ENCODE measurements around the gene MCOLN2.

- TF ChIP-seq EZH2 (IDR thresholded peaks at IDR 0.05; ENCODE audit: borderline replicate concordance, insufficient read depth, low read depth, low read length, poor library complexity, severe bottlenecking) = no peak
- TF ChIP-seq, protein P1, sequence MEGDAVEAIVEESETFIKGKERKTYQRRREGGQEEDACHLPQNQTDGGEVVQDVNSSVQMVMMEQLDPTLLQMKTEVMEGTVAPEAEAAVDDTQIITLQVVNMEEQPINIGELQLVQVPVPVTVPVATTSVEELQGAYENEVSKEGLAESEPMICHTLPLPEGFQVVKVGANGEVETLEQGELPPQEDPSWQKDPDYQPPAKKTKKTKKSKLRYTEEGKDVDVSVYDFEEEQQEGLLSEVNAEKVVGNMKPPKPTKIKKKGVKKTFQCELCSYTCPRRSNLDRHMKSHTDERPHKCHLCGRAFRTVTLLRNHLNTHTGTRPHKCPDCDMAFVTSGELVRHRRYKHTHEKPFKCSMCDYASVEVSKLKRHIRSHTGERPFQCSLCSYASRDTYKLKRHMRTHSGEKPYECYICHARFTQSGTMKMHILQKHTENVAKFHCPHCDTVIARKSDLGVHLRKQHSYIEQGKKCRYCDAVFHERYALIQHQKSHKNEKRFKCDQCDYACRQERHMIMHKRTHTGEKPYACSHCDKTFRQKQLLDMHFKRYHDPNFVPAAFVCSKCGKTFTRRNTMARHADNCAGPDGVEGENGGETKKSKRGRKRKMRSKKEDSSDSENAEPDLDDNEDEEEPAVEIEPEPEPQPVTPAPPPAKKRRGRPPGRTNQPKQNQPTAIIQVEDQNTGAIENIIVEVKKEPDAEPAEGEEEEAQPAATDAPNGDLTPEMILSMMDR (IDR thresholded peaks at IDR 0.05) = no peak
Measured at GRCh38 chr1:84956655-84957054, 40.3 kb downstream of the MCOLN2 start.

All from B cell (primary cell).